NCI-H345 (cell line): ENCODE results near the gene XYLB.

ENCODE experiments used
- DNase-seq: peaks from one replicate; lab custom pipeline; 2025; lab: John Stamatoyannopoulos, UW

The XYLB gene

DNA sequence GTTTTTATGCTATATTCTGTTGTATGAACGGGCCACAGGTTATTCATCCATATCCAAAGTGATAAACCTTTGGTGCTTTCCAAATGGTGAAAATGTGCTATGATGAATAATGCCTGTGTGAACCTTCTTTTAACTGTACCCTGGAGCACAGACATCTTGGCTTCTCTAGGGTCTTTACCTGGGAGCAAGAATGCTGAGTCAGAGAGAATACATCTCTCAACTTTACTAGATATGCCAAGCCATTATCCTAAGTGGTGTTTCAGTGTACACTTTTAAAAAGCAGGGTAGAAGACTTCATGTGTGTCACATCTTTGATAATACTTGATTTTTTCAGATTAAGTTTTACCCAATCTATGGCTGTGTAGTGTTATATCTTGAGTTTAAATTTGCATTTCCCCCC, 23.5 kb upstream of the XYLB start:
- no peak for DNase-seq

DNA sequence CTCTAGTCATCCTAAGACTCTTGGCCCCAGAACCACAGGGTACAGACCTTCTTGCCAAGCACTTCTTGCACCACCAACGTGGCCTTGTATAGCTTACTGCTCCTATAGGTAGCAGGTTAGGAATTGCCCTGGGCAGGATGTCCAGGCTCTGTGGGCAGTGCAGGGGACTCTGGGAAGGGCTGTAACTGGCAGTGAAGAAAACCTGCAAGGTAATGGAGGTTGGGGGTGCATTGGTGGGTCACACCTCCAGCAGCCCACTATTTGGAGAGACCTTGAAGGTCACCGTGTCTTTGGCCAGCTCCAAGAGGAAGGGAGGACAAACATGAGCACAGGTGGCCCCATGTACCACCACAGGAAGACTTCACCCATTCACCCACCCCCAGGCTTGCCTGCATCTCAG, 21.3 kb upstream of the XYLB start:
- DNase-seq: no peak

DNA sequence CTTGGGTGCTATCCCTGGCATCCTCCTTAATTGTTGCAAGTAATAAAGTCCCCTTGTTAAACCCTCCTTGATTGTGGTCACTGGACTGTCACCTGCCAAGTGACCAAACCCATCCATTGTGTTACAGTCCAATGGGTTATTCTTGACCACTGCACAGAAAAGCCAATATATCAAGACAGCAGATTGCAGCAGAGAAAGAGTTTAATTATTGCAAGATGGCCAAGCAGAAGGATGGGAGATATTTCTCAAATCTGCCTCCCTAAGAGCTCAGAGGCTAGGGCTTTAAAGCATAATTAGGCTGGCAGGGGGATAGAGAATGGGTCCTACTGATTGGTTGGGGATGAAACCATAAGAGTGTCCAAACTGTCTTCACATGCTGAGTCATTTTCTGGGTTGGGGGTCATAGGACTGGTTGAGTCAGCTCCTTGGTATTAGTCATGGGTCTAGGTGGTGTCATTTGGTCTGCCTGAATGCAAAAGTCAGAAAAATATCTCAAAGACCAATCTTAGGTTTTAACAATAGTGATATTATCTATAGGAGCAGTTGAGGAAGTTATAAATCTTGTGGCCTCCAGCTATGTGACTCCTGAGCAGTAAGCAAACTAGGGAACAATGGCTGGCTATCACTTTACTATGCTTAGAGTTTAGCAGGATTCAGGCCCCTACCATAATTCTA, 19.1 kb upstream of the XYLB start:
- DNase-seq: no peak

DNA sequence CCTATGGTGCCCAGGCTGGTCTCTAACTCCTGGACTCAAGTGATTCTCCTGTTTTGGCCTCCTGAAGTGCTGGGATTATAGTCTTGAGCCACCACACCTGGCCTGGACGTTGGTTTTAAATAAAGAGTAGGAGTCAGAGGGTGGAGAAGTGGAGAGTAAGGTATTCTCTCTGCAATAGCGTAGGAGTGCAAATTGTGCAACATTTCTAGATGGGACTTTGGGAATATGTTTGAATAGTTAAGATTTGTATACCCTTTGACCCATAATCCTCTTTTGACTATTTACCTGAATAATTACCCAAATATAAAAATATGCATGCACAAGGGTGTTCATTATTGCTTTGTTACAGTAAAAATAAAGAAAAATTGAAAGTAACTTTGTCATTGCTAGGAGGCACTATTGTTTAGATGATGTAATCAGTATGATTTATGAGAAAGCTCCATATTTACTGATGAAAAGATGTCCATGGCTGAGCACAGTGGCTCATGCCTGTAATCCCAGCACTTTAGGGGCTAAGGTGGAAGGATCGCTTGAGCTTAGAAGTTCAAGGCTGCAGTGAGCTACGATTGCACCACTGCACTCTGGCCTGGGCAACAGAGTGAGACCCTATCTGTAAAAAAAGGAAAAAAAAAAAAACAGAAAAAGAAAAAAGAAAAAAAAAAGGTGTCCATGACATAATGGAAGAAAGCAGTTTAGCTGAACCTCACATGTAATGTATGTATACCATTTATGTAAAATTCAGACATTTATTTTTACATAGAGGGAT, 15.1 kb upstream of the XYLB start:
- no peak for DNase-seq

DNA sequence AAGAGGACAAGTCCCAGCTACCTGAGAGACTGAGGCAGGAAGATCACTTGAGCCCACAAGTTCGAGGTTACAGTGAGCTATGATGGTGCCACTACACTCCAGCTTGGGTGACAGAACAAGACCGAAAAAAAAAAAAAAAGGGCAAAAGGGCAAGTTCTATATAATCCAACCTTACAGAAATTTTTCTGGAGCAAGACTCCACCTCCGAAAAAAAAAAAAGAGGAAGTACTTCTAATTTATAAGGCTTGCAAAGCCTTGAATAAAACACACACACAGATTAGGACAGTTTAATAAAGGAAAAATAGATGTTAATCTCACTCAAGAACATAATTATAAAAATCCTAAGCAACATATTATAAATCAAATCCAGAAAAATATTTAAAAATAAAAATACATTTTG, 14.4 kb upstream of the XYLB start:
- no peak for DNase-seq

DNA sequence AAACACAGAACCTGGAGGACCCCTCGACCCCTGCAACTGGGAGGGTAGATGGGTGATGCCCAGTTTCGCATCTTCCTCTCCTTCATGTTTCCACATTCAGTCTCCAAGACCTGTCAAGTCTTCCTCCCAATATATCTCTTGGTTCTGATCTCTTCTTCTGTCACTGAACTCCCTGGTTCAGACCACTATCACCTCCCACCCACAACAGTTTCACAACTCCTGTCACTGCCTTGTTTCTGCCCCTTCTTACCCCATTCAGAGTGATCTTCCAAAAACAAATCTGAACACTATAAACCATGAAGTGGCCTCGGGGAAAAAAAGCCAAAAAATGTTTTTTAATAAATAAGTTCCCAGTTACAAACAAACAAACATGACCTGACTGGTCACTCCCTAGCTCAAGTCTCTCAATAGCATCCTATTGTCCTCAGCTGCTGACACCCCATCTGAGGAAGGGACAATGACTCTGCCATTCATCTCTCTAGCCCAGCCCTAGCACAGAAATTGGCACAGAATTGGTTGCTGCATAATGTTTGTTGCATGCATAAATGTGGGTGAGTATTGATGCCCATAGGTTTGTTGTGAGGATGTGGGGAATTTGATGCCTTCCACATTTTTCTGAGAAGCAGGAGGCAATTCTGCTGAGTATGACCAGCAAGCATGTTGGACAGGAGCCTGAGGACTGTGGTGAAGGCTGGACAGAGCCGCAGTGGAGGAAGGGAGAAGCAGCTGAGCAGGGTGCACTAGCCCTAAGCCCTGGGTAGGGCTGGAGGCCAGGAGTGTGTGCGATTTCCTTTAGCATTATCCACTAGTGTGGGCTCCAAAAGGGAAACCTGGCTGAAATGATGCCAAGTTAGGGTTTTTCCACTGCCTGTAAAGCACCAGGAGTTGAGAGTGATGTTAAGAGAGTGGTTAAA, 12.2 kb upstream of the XYLB start:
- no peak for DNase-seq

DNA sequence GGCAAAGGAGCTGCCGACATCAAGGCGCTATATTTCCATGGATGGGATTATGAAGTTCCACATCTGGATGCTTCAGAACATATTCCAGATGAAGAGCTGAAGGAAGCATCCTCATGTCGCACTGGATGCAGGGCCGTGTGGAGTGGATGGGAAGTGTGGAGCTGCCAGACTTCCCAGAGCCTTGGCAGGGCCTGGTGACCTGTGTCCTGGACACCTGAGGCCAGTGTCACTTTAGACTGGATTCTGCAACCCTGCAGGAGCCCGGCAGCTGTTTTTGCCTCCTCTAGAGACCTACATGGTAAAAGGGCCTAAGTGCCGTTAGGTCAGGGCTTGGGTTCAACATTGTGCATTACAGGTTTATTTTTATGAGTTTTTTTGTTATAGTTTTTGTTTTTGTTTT, 11.3 kb upstream of the XYLB start:
- no peak for DNase-seq

DNA sequence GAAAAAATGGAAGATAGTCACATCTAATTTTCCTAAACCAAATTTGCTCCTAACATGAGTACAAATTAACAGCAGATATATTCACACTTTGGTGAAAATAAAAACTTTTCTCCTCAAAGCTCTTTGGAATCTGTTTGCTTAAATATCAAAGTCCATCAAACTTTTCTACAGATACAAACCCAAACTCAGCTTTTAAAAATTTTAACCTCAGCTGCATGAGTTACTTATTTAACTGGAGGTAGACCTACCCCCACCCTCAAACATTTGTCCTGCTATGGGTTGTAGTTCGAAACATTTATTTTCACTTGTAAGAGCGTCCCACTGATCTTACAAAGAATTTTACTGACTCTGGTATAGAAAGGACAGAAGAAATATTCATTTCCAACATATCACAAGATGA, 8.9 kb upstream of the XYLB start:
- DNase-seq: no peak

DNA sequence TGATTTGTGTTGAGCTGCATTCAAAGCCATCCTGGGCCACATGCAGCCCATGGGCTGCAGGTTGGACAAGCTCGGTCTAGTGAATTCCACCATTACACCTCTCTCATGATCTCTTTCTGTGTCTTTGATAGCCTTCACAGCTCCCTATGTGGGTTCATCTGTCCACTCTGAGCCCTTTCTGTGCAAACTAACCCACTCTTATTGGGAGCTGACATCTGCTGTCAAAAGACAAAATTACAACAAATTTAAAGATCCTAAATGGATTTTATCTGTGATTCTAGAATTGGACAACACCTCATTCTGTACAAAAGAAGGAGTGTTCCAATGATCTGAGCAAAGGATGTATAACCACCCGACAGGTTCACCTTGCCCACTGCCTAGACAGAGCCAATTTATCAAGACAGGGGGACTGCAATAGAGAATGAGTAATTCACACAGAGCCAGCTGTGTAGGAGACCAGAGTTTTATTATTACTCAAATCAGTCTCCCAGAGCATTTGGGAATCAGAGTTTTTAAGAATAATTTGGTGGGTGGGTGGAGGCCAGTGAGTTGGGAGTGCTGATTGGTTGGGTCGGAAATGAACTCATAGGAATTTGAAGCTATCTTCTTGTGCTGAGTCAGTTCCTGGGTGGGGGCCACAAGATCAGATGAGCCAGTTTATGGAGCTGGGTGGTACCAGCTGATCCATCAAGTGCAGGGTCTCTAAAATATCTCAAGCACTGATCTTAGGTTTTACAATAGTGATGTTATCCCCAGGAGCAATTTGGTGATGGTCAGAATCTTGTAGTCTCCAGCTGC, 2.6 kb upstream of the XYLB start:
- DNase-seq: no peak

DNA sequence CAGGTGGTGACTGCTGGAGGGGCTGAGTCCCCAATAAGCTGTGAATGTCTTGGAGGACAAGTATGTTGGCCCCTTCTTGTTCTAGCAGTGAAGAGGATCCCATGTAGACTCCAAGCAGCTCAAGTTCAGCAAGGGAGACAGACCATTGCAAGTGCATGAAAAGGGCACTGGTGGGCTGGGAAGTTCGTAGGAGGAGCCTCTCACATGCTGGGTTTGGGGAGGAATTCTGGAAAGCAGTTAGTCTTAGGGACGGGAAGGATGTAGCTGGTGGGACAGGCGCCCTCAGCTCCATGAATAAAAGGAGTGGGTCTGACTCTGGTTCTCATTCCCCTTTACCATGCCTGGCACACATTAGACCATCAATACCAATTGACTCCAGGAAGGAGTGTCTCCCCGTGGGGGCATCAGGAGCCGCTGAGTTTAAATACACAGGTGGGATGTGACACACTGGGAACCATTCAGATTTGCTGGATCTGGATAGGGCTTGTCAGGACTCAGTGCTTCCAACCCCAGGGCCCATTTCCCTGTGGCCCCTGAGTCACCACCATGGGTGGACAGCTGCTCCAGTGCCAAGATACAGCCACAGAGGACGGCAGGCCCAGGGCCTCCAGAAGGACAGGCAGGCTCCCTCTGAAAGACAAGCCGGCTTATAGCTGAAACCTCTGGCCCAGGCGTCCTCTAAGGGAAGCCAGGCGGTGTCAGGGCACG, 552 bp upstream of the XYLB start:
- DNase-seq: no peak

DNA sequence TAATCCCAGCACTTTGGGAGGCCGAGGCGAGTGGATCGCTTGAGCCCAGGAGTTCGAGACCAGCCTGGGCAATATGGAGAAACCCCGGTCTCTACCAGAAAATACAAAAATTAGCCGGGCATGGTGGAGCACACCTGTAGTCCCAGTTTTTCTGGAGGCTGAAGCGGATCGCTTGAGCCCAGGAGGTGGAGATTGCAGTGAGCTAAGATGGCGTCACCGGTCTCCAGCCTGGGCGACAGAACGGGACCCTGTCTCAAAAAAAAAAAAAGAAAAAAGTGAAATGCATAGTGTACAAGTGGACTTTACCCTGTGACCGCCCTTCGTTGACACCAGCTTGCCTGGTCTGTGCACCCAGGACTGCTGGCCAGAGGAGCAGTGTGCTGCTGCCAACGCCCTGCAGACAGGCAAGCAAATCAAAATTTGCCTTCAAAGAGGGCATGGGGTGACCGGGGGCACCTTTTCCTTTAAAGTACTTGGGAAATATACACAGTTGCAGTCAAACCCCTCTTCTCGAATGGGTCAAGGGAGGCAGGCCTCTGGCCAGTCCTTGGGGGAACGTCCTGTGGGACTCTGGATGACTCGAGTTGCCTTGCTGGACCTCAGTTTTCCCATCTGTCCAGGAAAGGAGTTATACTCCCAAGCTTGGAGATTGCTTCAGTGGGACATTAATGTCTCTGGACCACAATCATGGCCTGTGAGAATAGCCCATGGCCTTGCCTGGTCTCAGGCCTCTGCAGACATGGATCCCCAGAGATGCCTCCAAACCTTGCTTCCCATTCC, 1.0 kb downstream of the XYLB start:
- DNase-seq: no peak

DNA sequence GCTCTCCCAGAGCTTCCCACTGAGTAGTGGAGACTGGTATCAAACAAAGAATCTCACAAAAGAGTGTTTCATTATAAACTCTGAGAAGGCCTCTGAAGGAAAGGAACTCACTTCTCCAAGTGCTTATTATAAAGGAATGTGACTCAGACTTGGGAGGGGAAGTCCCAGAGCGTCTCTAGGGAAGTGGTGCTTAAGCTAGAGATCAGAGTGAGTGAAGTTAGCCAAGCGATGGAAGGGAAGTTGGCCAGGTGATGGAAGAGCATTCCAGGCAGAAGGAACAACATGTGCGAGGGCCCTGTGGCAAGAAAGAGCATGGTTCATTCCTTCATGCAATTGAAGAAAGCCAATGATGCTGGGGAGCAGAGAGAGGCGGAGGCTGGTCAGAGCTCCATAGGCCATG, 2.3 kb downstream of the XYLB start:
- no peak for DNase-seq

DNA sequence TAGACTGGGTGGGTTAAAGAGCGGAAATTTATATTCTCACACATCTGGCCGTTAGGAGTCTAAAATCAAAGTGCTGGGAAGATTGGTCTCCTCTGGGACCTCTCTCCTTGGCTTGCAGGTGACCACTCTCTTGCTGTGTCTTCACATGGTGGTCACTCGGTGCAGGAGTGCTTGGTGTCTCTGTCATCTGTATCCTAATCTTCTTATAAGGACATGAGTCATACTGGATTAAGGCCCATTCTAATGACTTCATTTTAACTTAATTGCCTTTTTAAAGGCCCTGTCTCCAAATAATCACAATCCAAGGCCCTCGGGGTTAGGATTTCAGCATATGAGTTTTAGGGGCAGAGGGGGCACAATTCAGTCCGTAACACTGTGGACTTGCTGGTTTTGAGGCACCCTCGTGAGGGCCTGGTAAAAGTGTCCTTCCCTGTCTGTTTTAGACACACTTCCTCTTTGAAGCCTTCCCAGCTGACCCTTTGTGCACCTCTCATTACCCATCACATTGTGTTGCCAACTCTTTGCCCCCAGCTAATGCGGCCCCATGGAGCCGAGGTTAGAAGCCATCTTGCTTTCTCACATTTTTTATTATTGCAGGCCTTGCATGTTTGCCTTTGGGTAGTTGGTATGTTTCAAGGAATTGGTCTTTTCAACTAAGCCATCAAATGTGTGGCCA, 3.2 kb downstream of the XYLB start:
- DNase-seq: no peak

DNA sequence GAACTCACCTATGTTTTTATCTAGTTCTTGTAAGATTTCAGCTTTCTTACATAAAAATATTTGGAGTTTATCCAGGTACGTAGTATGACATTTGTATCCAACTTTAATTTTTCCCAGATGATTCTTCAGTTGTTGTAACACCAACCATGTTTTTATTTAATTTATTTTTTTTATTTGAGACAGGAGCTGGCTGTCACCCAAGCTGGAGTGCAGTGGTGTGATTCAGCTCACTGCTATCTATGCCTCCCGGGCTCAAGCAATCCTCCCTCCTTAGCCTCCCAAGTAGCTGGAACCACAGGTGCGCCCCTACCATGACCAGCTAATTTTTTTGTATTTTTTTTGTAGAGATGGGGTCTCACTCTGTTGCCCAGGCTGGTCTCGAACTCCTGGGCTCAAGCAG, 6.6 kb downstream of the XYLB start:
- DNase-seq: no peak

DNA sequence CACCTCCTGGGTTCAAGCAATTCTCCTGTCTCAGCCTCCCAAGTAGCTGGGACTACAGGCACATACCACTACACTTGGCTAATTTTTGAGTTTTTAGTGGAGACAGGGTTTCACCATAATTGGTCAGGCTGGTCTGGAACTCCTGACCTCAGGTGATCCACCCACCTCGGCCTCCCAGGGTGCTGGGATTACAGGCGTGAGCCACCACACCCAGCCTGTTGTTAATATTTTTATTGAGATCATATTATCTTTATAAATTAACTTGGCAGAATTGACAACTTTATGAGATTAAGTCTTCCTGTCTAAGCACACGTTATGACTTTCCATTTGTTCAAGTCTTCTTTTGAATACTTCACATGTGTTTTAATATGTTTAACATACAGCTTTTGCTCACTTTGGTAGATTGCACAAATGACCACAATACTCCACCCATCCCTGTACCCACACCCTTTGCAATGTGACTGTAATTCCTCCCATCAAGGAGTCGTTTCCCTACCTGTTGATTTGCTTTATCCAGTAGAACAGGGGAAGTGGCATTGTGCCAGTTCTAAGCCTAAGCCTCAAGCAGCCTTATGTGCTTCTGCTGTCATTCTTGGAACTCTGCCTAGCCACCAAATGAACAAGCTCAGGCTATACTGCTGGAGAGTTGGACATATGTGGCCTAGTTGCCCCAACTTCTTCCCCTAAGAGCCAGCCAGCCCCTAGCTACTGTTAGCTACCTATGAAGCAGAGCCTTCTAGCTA, 8.2 kb downstream of the XYLB start:
- peak; percentile 18 for DNase-seq

DNA sequence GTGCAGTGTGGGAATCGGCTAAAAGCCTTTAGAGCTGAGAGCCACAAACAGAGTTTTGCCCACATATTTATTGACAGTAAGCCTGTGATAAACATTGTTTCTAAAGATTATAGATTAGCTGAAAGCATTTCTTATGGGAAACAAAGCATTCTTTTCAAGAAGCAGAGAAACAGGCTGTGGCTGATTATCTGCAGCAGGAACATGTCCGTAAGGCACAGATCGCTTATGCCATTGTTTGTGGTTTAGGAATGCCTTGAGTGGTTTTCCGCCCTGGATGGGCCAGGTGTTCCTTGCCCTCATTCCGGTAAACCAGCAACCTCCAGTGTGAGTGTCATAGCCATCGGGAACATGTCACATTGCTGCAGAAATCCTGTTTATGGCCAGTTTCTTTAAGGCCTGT, 12.5 kb downstream of the XYLB start:
- no peak for DNase-seq

DNA sequence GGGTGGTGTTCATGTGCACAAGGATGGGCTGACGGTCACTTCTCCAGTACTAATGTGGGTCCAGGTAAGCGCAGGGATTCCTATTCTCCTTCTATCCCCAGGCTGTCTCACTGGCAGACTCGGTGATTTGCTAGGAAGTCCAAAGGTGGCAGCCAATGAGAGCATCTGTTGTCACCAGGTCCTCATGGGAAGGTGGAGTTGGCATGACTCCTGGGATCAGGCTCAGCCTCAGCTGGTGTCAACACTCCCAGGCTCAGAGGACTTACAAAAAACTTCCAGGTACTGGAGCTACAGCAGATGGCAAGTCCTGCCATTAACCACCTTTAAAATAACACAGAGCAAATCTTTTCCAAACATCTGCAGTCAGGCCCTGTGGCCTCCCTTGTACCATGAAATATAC, 13.8 kb downstream of the XYLB start:
- DNase-seq: no peak

DNA sequence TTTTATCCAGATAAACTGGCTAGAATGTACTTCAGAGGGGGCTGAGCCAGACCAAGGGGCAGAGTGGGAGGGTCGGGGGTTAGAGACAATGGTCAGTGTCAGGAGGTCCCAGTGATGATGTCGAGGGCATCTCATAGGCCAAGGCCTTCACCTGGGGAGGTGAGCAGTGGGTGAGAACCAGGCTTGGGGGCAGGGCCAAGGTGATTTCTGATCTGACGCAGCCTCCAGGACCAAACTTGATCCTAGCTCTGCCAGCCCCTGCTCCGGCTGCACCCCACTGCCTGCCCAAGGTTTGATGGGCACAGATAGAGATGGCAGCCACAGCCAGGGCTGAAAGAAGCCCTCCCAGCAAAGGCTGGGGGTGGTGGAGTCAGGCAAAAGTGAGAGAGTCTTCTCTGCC, 14.9 kb downstream of the XYLB start:
- no peak for DNase-seq

DNA sequence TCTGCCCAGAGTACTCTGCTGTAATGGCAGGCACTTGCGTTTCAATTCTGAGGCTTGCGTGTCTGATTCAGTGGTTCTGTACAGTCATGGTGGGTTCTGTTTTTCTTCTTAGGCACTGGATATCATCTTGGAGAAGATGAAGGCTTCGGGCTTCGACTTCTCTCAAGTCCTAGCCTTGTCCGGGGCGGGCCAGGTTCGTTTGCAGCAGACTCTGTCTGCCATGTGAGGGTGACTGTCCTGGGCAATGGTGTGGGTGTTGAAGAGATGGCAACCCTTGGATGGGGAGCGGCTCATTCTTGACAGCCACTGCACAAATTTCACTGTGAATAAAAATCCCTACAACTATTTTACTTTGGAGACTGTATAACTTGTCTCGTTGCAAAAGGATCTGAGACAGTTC, 16.2 kb downstream of the XYLB start:
- no peak for DNase-seq
